ENCODE data around the gene UPF2.
"Not testable (repeated sequence)": the region's sequence is repeated elsewhere in the genome, so short reads cannot be mapped to it uniquely, and the experiment has no call there.

UPF2 gene

GRCh38 chr10:11896549-11897200 is 145.9 kb downstream of the UPF2 start:
- no peak overlapping the region for H3K27ac ChIP-seq
- no peak for TF ChIP-seq ZFX (IDR thresholded peaks at IDR 0.05; ENCODE audit: borderline replicate concordance)
- no peak for TF ChIP-seq CTCF (IDR thresholded peaks at IDR 0.05)

- TF ChIP-seq ZFX (IDR thresholded peaks at IDR 0.05; ENCODE audit: borderline replicate concordance) (no peak), CTCF (IDR thresholded peaks at IDR 0.05) (no peak)
- no peak overlapping the region for H3K27ac ChIP-seq
Measured at GRCh38 chr10:11895598-11895997, 147.0 kb downstream of the UPF2 start.

GRCh38 chr10:11895108-11895466 is 147.5 kb downstream of the UPF2 start:
- TF ChIP-seq ZFX (IDR thresholded peaks at IDR 0.05; ENCODE audit: borderline replicate concordance) = no peak
- no peak for TF ChIP-seq CTCF (IDR thresholded peaks at IDR 0.05)
- H3K27ac ChIP-seq = no peak overlapping the region

GRCh38 chr10:11894381-11895107 is 148.1 kb downstream of the UPF2 start:
- no peak overlapping the region for H3K27ac ChIP-seq
- TF ChIP-seq ZFX (IDR thresholded peaks at IDR 0.05; ENCODE audit: borderline replicate concordance) (no peak), CTCF (IDR thresholded peaks at IDR 0.05) (no peak)

- no peak for TF ChIP-seq CTCF (IDR thresholded peaks at IDR 0.05)
- no peak for TF ChIP-seq ZFX (IDR thresholded peaks at IDR 0.05; ENCODE audit: borderline replicate concordance)
- H3K27ac ChIP-seq = no peak overlapping the region
Measured at GRCh38 chr10:11893749-11894278, 148.8 kb downstream of the UPF2 start.

- no peak for TF ChIP-seq CTCF (IDR thresholded peaks at IDR 0.05)
- TF ChIP-seq ZFX (IDR thresholded peaks at IDR 0.05; ENCODE audit: borderline replicate concordance) = no peak
- no peak overlapping the region for H3K27ac ChIP-seq
Measured at GRCh38 chr10:11891776-11892486, 150.7 kb downstream of the UPF2 start.

- H3K27ac ChIP-seq = not testable (repeated sequence)
Measured at GRCh38 chr10:11889263-11889662, 153.3 kb downstream of the UPF2 start.
